GM19468 (cell line): Measurements from ENCODE around the gene IGFBP4.
"Not testable (repeated sequence)": the region's sequence is repeated elsewhere in the genome, so short reads cannot be mapped to it uniquely, and the experiment has no call there.

Experiments
- ATAC-seq: cut with Tn5 transposase; IDR thresholded peaks from one replicate; pipeline ENCODE4 v1.9.1; 2021; ENCODE audit warnings: mild to moderate bottlenecking, moderate library complexity, moderate number of reproducible peaks; ENCODE audit not compliant: unreplicated experiment; ENCODE audit errors: extremely low read depth

IGFBP4 gene

DNA sequence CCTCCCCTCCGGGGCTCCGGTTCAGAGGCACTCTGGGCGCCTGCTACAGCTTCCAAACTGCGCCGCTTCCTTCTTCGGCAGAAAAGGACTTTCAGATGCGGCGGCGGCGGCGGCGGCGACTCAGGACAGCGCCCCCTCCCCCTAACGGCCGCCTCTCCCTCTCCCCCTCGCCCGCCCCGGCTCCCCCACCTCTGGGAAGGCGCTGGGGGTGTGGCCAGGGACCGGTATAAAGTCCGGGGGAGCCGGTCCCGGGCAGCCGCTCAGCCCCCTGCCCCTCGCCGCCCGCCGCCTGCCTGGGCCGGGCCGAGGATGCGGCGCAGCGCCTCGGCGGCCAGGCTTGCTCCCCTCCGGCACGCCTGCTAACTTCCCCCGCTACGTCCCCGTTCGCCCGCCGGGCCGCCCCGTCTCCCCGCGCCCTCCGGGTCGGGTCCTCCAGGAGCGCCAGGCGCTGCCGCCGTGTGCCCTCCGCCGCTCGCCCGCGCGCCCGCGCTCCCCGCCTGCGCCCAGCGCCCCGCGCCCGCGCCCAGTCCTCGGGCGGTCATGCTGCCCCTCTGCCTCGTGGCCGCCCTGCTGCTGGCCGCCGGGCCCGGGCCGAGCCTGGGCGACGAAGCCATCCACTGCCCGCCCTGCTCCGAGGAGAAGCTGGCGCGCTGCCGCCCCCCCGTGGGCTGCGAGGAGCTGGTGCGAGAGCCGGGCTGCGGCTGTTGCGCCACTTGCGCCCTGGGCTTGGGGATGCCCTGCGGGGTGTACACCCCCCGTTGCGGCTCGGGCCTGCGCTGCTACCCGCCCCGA lies at the start of gene IGFBP4:
TSS of gene IGFBP4 (plus strand) at position 255 of the 792 bp plus-strand sequence. CDS start at position 541, 286 bp downstream.
- ATAC-seq, result peak; percentile 25

GRCh38 chr17:40399185-40399584 lies 44.1 kb upstream of the IGFBP4 start:
- ATAC-seq, result no peak

DNA sequence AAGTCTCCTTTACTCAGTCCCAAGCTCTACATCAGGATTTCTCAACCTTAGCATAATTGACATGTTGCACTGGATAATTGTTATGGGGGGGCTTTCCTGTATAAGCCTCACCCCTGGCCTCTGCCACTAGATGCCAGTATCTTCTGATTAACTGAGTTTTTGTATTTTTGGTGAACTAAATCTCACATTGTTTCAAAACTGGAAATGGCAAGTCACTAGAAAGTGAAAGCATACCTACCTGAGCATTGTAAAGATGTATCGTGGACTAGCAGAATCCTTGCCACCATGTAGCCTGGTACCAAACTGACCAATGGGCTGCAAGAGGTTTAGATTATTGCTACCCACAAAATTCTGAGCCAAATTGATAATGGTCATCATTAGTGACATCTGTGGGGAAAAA lies 40.6 kb upstream of the IGFBP4 start:
- ATAC-seq, result no peak

DNA sequence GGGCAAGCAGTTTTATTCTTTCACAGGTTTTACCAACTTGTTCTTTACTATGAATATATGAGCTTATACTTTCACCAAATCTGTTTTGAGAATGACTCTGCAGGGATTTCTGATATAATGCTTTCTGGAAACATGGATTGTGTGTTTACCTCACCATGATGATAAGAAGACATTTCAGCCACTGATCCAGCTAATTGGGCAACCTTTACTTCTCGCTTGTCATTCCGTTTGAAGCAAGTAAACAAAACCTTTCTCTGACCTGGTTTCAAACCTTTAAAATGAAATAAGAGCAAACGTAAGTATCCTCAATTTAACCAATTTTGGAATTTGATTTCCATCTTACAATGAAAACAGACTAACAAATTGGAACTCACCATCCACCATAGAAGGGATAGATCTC lies 39.2 kb upstream of the IGFBP4 start:
- no peak for ATAC-seq

DNA sequence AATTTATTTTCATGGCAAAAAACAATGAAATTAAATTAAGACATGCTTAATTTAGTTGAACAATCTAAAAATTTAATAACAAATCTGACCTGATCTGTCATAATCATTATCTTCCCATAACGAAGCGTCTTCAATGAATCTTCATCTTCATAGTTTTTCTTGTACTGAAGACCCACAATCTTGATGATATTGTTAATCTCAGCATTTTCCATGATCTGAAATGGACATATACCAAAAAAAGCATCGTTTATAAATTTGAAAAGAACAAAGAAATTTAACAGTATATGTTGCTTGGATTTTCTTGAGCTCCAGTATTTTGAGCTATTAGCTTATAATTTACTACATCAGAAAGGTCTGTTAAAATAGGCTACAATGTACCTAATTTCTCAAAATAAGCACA lies 35.8 kb upstream of the IGFBP4 start:
- no peak for ATAC-seq

DNA sequence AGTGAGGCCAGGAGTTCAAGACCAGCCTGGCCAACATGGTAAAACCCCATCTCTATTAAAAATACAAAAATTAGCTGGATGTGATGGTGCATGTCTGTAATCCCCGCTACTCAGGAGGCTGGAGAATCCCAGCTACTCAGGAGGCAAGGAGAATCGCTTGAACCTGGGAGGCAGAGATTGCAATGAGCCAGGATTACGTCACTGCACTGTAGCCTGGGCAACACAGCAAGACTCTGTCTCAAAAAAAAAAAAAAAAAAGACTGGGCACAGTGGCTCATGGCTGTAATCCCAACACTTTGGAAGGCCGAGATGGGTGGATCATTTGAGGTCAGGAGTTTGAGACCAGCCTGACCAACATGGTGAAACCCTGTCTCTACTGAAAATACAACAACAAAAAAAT lies 33.7 kb upstream of the IGFBP4 start:
- ATAC-seq, result not testable (repeated sequence)

DNA sequence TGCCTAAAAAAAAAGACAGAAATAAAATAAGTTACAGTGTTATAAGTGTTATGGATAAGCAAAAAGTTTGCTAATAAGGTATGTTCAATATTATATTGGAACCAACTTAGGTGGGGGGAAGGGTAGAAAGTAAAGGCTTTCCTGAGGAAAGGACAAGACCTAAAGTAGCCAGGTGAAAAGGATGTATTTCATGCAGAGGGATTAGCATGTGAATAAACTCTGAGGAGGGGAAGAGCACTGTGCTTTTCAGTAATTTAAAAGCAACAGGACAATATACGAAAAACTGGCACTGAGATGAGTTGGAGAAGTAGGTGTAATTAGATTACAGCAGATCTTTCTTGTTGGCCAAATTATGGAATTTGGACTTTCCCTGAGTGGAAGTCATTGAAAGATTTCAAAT lies 33.2 kb upstream of the IGFBP4 start:
- no peak for ATAC-seq

DNA sequence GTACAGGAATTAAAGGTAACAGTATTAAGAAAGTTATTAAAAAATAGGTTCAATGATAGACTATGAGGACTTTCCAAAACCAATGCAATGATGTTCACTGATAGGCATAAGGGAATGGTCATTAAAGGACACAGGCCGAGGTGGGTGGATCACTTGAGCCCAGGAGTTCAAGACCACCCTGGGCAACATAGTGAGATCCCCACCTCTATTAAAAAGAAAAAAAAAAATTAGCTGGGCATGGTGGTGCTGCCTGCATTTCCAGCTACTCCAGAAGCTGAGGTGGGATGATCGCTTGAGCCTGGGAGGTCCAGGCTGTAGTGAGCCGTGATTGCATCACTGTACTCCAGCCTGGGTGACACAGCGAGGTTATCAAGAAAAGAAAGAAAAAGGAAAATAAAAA lies 31.4 kb upstream of the IGFBP4 start:
- ATAC-seq, result no peak

- no peak for ATAC-seq
These were observed 30.4 kb upstream of the IGFBP4 start for GRCh38 chr17:40412880-40413279.

- ATAC-seq, result not testable (repeated sequence)
These were observed 28.9 kb upstream of the IGFBP4 start for GRCh38 chr17:40414312-40414711.

DNA sequence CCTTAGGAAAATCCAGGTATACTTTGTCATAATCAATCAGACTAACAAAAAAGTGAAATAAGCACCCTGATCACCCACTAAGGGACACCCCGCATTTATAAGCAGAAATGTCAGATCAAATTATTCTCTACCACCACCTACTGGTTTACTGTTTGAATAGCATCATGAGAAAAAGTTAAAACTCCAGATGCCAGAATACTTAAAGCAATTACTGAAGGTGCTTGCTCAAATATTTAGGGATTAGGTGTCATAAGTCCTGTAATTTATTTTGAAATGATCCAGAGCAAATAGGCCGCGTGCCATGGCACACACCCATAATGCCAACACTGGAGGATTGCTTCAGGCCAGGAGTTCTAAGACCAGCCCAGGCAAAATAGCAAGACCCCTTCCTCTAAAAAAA lies 27.9 kb upstream of the IGFBP4 start:
- ATAC-seq, result no peak

DNA sequence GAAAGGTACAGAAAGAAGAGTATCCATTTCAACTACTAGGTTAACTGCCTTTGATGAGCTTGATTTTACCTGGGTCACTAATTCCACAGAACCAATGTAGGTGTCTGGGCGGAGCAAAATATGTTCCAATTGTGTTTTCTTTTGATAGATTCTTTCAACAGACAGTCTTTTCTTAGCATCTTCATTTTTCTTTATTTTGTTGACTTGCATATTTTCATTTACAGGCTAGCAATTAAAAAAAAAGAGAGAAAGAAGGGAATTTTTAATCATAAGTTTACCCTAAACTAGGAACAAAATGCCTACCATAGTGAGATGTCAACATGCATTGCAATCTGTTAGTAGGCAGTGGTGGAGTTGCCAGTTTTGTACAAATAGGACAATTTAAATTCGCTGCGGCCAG lies 26.6 kb upstream of the IGFBP4 start:
- no peak for ATAC-seq

GRCh38 chr17:40417258-40417608 lies 26.0 kb upstream of the IGFBP4 start:
- no peak for ATAC-seq

DNA sequence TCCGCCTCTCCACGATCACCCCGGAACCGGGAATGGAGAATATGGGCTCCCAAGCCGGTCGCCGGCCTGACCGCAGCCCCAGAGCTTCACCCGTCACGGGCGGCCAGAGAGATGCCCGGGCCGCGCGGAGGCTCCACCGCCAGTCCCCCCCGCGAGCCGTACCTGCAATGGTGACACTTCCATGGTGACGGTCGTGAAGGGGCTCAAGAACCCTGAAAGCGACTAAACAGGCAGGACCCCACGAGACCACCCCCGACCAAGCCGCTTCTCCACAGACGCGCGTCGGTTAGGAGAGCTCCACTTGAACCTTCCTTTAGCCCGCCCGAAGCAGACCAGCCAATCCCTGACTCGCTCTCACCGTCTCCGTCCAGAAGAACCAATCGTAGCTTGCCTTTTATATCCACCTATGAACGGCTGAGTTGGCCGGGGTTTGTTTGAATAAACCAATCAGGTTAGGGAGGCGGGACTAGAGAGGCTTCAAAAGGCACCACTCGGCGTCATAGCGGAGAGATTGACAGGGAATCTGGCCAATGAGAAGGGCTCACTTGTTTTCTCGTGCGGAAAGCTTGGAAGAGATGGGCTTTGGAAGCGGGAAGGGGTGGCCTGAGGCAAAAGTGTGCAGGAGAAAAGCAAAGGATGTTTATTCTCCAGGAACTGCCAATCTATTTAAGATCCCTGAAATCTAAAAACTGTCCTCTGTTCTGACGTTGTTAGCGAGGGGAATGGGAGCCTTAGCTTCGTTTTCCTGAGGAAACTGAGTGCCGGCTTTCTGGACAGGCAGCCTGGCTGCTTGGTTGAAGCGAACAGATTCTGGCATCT lies 25.4 kb upstream of the IGFBP4 start, which contains the start of gene TOP2A:
TSS of gene TOP2A (minus strand) at position 288 of the 819 bp plus-strand sequence. CDS start at position 183, 105 bp downstream.
- ATAC-seq, result peak; percentile 85

DNA sequence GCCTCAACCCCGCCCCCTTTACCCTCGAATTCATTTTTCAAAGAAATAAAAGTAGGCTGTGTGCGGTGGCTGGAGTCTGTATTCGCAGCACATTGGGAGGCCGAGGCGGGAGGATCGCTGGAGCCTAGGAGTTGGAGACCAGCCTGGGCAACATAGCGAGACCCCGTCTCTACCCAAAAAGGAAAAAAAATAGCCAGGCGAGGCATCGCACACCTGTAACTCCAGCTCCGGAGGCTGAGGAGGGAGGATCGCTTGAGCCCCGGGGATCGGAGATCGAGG lies 24.9 kb upstream of the IGFBP4 start:
- ATAC-seq, result no peak

DNA sequence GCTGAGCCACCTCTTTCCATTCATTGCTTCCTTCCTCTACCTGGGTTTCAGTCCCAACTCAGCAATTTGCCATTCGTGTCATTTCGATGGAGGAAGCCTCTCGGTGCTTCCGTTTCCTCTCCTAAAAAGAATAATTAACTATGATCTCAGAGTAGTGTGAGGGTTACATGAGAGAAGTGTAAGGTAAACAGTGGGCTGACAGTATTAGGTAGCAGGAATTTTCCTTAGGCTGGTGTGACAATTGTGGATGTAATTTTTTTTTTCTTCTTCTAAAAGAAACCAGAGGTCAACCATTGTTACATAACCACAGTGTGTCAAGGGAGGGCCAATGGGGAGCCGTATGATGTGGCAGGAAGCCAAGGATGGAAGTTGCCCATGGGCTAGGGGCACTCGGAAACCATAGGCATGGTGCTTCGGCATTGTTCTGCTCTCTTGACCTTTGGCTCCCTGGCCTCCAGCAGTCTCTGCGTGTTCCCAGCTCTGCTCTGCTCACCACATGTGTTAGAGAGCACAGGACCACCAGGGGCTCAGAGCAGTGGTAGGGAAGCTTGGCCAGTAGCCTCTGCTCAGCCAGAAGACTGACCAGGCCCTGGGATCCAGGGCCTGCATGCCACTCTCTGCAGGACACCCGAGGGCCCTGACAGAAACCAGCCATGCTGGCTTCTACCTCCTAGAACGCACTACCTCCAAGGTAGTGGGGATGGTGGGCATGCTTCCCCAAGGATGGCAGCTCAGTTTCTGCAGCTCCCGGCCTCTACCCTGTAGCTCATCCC lies 23.5 kb upstream of the IGFBP4 start:
- ATAC-seq, result no peak

- ATAC-seq, result no peak
These were observed 20.1 kb upstream of the IGFBP4 start for GRCh38 chr17:40422990-40423633.

GRCh38 chr17:40425741-40426140 lies 17.5 kb upstream of the IGFBP4 start:
- ATAC-seq, result no peak

GRCh38 chr17:40427002-40427491 lies 16.2 kb upstream of the IGFBP4 start:
- no peak for ATAC-seq
